ENCODE measurements around the gene PBX1. TPM values are rescaled to one million over a fixed set of nuclear protein-coding genes. Genes with fewer than 3 reads are reported as not detected.

Gene PBX1
- total RNA-seq, 1 donor from 2014 or later: 29.7 TPM

GRCh38 chr1:164694505-164694904 is 135.5 kb downstream of the PBX1 start:
- Mint-ChIP-seq H3K27me3 (ENCODE audit: unreplicated experiment) (no peaks in the 10 kb centered on the region), H3K4me1 (ENCODE audit: unreplicated experiment) (no peaks in the 10 kb centered on the region), H3K36me3 (ENCODE audit: unreplicated experiment) (no peaks in the 10 kb centered on the region), H3K27ac (ENCODE audit: unreplicated experiment) (no peak overlapping the region), H3K4me3 (ENCODE audit: unreplicated experiment) (no peak overlapping the region), H3K9me3 (ENCODE audit: unreplicated experiment) (no peaks in the 10 kb centered on the region)
- no peak for DNase-seq (ENCODE audit: extremely low spot score, unreplicated experiment)
- no peak for TF ChIP-seq CTCF (IDR thresholded peaks at IDR 0.05)

GRCh38 chr1:164695956-164696665 is 137.1 kb downstream of the PBX1 start:
- Mint-ChIP-seq H3K4me3 (ENCODE audit: unreplicated experiment) (no peak overlapping the region), H3K9me3 (ENCODE audit: unreplicated experiment) (no peaks in the 10 kb centered on the region), H3K27ac (ENCODE audit: unreplicated experiment) (no peak overlapping the region), H3K36me3 (ENCODE audit: unreplicated experiment) (no peaks in the 10 kb centered on the region), H3K4me1 (ENCODE audit: unreplicated experiment) (no peaks in the 10 kb centered on the region), H3K27me3 (ENCODE audit: unreplicated experiment) (no peaks in the 10 kb centered on the region)
- TF ChIP-seq CTCF (IDR thresholded peaks at IDR 0.05): no peak
- no peak for DNase-seq (ENCODE audit: extremely low spot score, unreplicated experiment)

GRCh38 chr1:164699815-164700491 is 141.0 kb downstream of the PBX1 start:
- no peaks in the 10 kb centered on the region for H3K4me1 Mint-ChIP-seq (ENCODE audit: unreplicated experiment)
- no peaks in the 10 kb centered on the region for H3K36me3 Mint-ChIP-seq (ENCODE audit: unreplicated experiment)
- H3K9me3 Mint-ChIP-seq (ENCODE audit: unreplicated experiment): no peaks in the 10 kb centered on the region
- no peak for TF ChIP-seq CTCF (IDR thresholded peaks at IDR 0.05)
- H3K27me3 Mint-ChIP-seq (ENCODE audit: unreplicated experiment): no peaks in the 10 kb centered on the region
- no peak overlapping the region for H3K4me3 Mint-ChIP-seq (ENCODE audit: unreplicated experiment)
- no peak for DNase-seq (ENCODE audit: extremely low spot score, unreplicated experiment)
- H3K27ac Mint-ChIP-seq (ENCODE audit: unreplicated experiment): no peak overlapping the region

GRCh38 chr1:164700683-164701082 is 141.7 kb downstream of the PBX1 start:
- Mint-ChIP-seq H3K27ac (ENCODE audit: unreplicated experiment) (no peak overlapping the region), H3K27me3 (ENCODE audit: unreplicated experiment) (no peaks in the 10 kb centered on the region), H3K36me3 (ENCODE audit: unreplicated experiment) (no peaks in the 10 kb centered on the region), H3K4me1 (ENCODE audit: unreplicated experiment) (no peaks in the 10 kb centered on the region), H3K9me3 (ENCODE audit: unreplicated experiment) (no peaks in the 10 kb centered on the region), H3K4me3 (ENCODE audit: unreplicated experiment) (no peak overlapping the region)
- DNase-seq (ENCODE audit: extremely low spot score, unreplicated experiment): no peak
- no peak for TF ChIP-seq CTCF (IDR thresholded peaks at IDR 0.05)

- no peaks in the 10 kb centered on the region for H3K27me3 Mint-ChIP-seq (ENCODE audit: unreplicated experiment)
- no peak for TF ChIP-seq CTCF (IDR thresholded peaks at IDR 0.05)
- no peak overlapping the region for H3K27ac Mint-ChIP-seq (ENCODE audit: unreplicated experiment)
- H3K9me3 Mint-ChIP-seq (ENCODE audit: unreplicated experiment): no peaks in the 10 kb centered on the region
- no peaks in the 10 kb centered on the region for H3K4me1 Mint-ChIP-seq (ENCODE audit: unreplicated experiment)
- H3K4me3 Mint-ChIP-seq (ENCODE audit: unreplicated experiment): no peak overlapping the region
- H3K36me3 Mint-ChIP-seq (ENCODE audit: unreplicated experiment): no peaks in the 10 kb centered on the region
- no peak for DNase-seq (ENCODE audit: extremely low spot score, unreplicated experiment)
These were observed 142.3 kb downstream of the PBX1 start for GRCh38 chr1:164701189-164701761.

Data from osteocyte (in vitro differentiated cells).